Measurements from ENCODE around the gene CTSW. TPM values are rescaled to one million over a fixed set of nuclear protein-coding genes. Genes with fewer than 3 reads are reported as not detected.

Gene CTSW
- total and polyA plus RNA-seq, 7 donors: 0.08 to 0.91 (median 0.36) TPM

DNA sequence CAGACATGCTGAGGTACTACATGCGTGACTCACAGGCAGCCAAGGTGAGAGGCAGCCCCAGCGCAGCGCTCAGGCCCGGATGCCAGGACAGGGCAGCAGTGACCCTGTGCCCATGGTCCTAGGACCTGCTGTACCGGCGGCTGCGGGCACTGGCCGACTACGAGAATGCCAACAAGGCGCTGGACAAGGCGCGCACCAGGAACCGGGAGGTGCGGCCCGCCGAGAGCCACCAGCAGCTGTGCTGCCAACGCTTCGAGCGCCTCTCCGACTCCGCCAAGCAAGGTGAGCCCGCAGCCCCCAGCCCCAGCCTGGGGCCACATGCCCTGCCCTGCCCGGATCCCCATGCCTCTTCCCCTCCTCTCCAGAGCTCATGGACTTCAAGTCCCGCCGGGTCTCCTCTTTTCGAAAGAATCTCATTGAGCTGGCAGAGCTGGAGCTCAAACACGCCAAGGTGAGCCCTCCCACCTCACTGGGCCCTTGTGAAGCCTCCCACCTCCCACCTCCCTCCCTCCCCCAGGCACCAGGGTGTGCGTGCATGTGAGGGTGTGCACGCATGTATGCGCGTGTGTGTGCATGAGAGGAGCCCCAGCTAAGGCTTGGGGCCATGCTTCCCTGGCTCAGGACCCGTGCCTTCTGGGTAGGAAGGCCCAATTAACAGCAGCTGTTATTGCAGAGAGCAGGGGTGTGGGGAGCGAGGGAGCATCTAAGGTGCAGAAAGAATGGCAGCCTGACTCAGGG, 27.0 kb upstream of the CTSW start:
- intact Hi-C loops (cut with DNase I): no loop called here
- Histone ChIP-seq H3K4me3 (no peak overlapping the region), H3K27ac (no peak overlapping the region), H3K27me3 (ENCODE audit: insufficient read depth in 3 of 3, low read length in 2 of 3) (no peaks in the 10 kb centered on the region), H3K4me1 (peaks cover 7% of the 10 kb centered on the region), H3K9me3 (peaks cover 4% of the 10 kb centered on the region), H3K36me3 (ENCODE audit: insufficient read depth in 1 of 2, low read depth in 1 of 2) (peaks cover 7 to 56% of the 10 kb centered on the region in 2 donors)
- 93 to 95% (median 93%) methylated on average over 28 to 33 of the region's 33 CpGs for WGBS, 3 donors
- DNase-seq: no peak
- TF ChIP-seq, protein P1, sequence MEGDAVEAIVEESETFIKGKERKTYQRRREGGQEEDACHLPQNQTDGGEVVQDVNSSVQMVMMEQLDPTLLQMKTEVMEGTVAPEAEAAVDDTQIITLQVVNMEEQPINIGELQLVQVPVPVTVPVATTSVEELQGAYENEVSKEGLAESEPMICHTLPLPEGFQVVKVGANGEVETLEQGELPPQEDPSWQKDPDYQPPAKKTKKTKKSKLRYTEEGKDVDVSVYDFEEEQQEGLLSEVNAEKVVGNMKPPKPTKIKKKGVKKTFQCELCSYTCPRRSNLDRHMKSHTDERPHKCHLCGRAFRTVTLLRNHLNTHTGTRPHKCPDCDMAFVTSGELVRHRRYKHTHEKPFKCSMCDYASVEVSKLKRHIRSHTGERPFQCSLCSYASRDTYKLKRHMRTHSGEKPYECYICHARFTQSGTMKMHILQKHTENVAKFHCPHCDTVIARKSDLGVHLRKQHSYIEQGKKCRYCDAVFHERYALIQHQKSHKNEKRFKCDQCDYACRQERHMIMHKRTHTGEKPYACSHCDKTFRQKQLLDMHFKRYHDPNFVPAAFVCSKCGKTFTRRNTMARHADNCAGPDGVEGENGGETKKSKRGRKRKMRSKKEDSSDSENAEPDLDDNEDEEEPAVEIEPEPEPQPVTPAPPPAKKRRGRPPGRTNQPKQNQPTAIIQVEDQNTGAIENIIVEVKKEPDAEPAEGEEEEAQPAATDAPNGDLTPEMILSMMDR (IDR thresholded peaks at IDR 0.05): no peak
- no peak for ATAC-seq

DNA sequence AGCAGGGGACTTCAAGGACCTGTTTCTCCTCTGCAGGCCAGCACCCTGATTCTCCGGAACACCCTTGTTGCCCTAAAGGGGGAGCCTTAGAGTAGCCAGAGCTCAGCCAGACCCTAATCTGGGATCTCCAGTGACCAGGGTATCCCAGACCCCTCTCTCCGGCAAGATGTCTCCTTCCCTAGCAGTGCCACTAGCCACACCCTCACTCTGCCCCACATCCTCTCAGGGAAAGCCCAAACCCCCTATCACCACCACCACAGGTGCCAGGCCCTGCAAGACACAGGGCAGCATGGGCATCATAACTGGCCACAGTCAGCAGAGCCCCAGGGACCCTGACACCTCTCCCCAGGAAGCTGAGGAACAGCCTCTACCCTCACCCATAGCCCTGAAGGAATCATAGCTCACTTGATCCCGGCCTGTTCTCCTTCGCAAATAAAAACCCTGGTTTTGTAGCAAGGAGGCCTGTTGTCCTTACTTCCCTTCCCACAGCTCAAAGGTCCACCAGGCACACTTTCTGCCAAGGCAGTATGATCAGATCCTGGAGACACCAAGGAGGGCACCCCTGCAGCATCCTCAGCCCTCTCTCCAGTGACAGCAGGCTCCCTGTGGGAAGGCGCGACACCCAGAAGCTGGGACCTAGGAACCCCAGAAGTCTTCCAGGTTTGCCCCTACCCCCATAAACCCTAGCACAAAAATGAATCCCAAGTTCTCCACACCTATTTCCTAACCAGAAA, 26.2 kb upstream of the CTSW start:
- peaks cover 4% of the 10 kb centered on the region for H3K9me3 ChIP-seq
- TF ChIP-seq, protein P1 (IDR thresholded peaks at IDR 0.05): no peak
- H3K27ac ChIP-seq: no peak overlapping the region
- 85 to 90% (median 88%) methylated on average over 6 of the region's 6 CpGs for WGBS, 3 donors
- peaks cover 7 to 56% of the 10 kb centered on the region in 2 donors for H3K36me3 ChIP-seq (ENCODE audit: insufficient read depth in 1 of 2, low read depth in 1 of 2)
- DNase-seq (no peak), ATAC-seq (no peak)
- no peak overlapping the region for H3K4me3 ChIP-seq
- peaks cover 7% of the 10 kb centered on the region for H3K4me1 ChIP-seq
- no peaks in the 10 kb centered on the region for H3K27me3 ChIP-seq (ENCODE audit: insufficient read depth in 3 of 3, low read length in 2 of 3)
- intact Hi-C loops (cut with DNase I): no loop called here

DNA sequence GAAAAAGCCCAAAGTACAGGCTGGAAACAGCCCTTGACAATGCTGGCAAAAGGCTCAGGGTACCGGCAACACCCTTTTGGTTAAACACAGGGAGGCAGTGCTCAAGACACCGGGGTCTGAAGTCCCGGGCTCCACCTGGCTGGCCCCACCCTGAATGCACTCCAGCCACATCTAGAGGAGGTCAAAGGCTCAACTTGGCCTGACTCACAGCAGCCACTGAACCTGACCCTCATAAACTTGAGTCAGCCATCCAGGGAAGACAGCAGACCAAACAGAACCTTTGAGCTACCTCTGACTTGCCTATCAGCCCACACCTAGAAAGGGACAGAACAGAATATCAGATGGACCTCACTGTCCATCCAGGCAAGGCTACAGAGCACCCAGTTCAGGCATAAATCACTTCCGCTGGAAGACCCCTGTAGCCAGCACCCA, 25.5 kb upstream of the CTSW start:
- DNase-seq: no peak
- H3K4me3 ChIP-seq: no peak overlapping the region
- no peaks in the 10 kb centered on the region for H3K27me3 ChIP-seq (ENCODE audit: insufficient read depth in 3 of 3, low read length in 2 of 3)
- intact Hi-C loops (cut with DNase I): no loop called here
- WGBS, 3 donors: 82 to 89% (median 88%) methylated on average over 4 of the region's 4 CpGs
- H3K36me3 ChIP-seq (ENCODE audit: insufficient read depth in 1 of 2, low read depth in 1 of 2): peaks cover 7 to 56% of the 10 kb centered on the region in 2 donors
- peaks cover 7% of the 10 kb centered on the region for H3K4me1 ChIP-seq
- TF ChIP-seq, protein P1 (IDR thresholded peaks at IDR 0.05): no peak
- ATAC-seq: no peak
- H3K27ac ChIP-seq: no peak overlapping the region
- peaks cover 4% of the 10 kb centered on the region for H3K9me3 ChIP-seq

DNA sequence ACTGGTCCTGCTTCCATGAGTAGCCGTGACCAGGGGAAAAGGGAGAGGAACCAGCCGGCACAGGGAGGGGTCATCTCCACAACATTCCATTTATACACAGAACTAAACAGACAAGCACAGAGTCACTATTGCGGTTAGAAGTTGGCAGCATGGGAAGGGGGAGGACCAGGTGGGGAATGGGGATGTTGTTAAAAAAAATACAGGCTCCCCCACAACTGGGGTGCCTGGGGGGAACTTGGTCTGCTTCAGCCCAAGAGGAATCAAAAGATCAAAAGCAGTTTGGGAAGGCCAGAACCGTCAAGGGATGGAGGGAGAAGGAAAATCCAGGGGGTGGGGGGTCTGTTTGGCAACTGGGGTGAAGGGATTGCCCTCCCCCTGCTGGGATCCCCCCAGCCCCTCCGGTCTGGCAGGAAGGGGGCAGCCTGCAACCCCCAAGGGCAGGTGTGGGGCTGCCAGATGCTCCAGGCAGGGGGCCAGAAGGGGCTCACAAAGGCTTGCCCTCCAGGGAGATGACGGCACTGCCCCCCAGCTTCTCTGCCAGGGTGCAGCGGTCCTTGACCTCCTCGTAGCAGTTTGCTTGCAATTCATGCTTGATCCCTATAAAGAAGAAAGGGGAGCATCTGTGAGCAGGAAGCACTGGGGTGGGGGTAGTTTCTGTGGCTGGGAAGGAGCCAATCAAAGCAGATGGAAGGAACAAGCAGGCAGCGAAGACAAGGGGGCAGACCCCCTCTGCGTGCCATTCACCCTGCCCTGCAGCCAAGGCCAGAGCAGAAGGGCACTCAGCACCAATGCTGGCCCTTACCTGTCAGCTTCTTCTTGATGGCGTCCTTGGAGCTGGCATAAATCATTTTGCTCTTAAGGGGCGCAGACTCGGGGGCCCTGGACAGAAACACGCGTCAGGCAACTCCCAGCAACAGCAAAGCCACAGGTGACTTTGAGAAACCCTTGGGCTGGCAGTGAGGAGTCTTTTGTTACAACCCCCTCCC, 24.5 kb upstream of the CTSW start:
- Histone ChIP-seq H3K4me3 (no peak overlapping the region), H3K27ac (no peak overlapping the region), H3K36me3 (ENCODE audit: insufficient read depth in 1 of 2, low read depth in 1 of 2) (peaks cover 7 to 56% of the 10 kb centered on the region in 2 donors), H3K4me1 (peaks cover 7% of the 10 kb centered on the region), H3K9me3 (peaks cover 4% of the 10 kb centered on the region), H3K27me3 (ENCODE audit: insufficient read depth in 3 of 3, low read length in 2 of 3) (no peaks in the 10 kb centered on the region)
- intact Hi-C loops (cut with DNase I): no loop called here
- ATAC-seq (no peak), DNase-seq (no peak)
- 78 to 87% (median 80%) methylated on average over 15 of the region's 15 CpGs for WGBS, 3 donors
- TF ChIP-seq, protein P1 (IDR thresholded peaks at IDR 0.05): no peak
